DMS53 treated with DMSO at 0.1 percent for 48 hours (cell line): ENCODE data around the gene TAS2R9.
"Not testable (repeated sequence)": the region's sequence is repeated elsewhere in the genome, so short reads cannot be mapped to it uniquely, and the experiment has no call there.

ENCODE experiments used
- DNase-seq: peaks from one replicate; lab custom pipeline; 2025; ENCODE audit not compliant: unreplicated experiment; lab: John Stamatoyannopoulos, UW

The TAS2R9 gene, protein sequence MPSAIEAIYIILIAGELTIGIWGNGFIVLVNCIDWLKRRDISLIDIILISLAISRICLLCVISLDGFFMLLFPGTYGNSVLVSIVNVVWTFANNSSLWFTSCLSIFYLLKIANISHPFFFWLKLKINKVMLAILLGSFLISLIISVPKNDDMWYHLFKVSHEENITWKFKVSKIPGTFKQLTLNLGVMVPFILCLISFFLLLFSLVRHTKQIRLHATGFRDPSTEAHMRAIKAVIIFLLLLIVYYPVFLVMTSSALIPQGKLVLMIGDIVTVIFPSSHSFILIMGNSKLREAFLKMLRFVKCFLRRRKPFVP

GRCh38 chr12:10810068-10810467 is at the start of gene TAS2R9:
TSS of gene TAS2R9 (minus strand) at chr12:10810168. CDS start at chr12:10810075, 93 bp downstream.
- no peak for DNase-seq

- no peak for DNase-seq
These were observed 45.8 kb upstream of the TAS2R9 start for GRCh38 chr12:10855807-10856206.

- no peak for DNase-seq
These were observed 43.8 kb upstream of the TAS2R9 start for GRCh38 chr12:10853776-10854175.

DNA sequence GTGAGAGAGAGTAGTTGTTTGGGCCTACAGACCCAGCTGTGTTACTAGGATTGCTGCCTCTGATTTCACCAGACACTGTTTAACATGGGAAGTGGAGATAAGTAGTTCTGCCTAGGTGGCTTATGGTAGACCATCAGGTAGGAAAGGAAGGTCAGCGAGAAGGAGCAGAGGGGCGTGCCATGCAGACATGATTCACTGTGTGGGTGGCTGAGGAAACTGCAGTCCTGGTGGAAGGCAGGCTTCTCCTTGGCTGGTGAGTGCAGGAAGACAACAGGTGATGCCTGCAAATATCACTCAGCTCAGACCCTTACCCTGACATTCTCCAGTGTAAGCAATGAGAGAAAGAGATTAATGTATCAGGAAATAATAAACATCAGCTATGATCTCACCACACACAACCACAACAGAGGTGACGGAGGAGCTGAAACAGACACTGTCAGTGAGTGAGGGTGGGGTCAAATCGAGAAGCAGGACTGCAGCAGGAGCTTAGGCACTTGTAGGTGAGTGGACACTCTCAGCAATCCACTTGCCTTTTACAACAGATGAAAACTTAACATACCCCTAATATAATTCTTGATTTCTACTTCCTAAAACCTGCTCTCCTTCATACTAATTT is 41.4 kb upstream of the TAS2R9 start:
- no peak for DNase-seq

DNA sequence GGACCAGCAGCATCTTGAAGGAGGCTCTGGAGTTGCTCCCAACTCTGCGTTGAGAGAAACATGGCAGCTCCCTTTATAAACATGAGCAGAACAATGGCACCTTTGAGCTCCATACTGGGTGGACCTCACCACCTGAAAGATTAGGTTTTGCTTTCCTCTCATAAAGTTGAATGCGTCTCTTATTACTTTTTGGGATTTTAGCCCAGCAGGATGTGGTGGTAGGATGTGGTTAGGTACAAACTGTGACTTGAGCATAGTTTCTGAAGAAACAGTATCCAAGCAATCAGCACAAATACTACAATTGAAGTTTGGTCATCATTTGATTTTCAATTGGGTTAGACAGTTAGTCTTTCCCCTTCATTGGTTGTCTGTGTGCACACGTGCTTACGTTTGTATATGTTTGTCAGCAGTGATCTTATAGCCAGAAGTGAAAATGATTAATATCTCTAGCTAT is 39.5 kb upstream of the TAS2R9 start, which contains the start of gene PRR4:
Gene PRR4 (minus strand): TSS at position 51 of the 454 bp plus-strand sequence. CDS start 38 bp downstream, at position 13.
- DNase-seq = no peak

DNA sequence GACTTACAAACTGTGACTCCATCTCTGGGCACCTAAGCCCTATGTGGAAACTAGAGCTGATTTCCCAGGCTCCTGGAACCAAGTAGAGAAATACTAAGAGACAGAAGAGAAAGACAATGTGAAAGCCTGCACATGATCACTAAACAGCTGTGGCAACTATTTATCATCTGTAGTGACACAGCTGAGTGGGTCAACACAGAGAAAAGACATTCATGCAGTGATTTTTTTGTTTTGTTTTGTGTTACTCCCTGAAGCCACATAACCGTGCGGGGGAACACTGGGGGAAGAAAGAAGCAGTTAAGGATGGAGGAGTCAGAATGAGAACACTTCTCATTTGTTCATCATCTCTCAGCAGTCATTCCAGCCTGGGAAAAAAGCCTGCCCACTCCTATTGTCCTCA is 37.8 kb upstream of the TAS2R9 start:
- no peak for DNase-seq

DNA sequence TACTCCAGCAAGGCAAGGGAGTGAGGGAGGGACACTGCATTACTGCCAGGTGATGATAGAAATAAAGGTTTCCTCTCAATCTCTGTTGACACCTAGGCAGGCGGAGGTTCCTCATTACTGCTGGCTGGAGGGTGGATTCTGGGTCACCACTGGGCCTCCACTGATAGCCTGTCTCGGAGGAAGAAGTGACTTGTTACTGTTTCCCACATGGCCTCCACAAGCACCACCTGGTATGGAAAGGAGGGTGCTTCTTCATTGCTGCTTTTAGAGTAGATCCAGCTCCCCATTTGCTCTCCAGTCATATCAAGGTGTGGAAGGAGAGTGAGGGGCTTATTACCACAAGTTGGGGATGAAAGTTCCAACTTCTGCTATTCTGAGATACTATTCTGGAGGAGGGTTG is 32.9 kb upstream of the TAS2R9 start:
- no peak for DNase-seq

DNA sequence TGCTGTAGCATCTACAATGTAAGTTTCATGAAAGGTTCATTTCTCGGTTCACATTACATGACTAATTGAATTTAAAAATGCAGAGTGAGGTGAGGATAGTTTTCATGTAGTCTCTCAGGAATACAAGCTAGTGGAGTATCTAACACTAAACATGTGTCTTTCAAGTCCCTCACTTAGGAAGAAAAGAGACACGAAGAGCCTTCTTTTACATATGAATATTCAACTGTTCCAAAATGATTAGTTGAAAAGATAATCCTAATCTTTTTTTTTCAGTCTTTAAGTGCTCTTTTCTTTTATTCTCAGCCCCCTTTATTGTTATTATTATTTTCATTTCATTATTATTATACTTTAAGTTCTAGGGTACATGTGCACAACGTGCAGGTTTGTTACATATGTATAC is 28.5 kb upstream of the TAS2R9 start:
- no peak for DNase-seq

DNA sequence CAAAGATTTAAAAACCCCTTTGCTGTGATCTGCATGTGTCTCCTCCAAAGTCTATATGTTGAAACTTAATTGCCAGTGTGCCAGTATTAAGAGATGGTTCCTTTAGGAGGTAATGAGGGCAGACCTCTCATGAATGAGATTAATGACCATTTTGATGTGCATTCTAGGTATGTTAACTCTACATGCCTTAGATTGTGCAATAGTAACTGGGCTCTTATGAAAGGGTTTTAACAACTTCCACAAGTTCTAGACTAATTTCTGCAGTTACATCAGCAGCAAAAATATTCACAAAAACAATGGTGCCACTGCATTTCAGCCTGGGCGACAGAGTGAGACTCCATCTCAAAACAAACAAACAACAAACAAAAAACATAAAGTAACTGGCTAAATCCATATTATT is 20.0 kb upstream of the TAS2R9 start:
- no peak for DNase-seq

DNA sequence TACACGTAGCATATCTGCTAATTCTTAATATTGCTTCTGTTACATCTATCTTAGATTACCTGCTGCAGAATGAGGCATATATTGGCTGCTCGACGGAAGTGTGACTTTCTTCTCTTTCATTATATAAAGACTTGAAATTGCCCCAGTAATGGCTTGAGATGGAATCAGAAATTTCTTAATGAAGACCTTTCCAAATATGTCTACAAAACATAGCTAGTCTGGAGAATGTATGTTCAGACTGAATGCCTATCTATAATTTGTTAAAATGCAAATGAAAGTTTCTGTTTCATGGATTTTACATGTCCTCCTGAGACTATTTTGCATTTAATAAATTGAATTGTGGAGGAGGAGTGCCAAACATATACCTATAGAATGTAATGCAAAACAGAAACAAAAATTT is 16.3 kb upstream of the TAS2R9 start, which contains the start of gene TAS2R10:
Gene TAS2R10 (minus strand): TSS at position 101 of the 400 bp plus-strand sequence. CDS start 89 bp downstream, at position 12.
- DNase-seq = no peak

DNA sequence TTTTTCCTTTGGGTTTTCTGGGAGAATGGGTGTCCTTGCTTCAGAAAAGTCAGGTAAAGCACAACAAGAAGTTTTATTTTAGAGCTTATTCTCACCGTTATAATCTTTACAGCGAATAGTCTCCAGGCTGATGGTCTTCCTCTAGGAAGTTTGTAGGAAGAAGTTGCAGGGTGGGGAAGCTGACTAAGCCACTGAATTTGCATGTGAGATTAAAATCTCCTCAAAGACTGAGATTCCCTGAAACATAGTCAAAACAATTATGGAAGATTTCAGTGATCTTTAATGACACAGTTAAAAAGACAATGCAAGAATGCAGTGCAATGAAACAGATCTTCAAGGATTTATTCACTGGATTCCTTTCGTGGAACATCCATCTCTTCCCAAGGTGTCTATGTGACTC is 15.0 kb upstream of the TAS2R9 start:
- DNase-seq = no peak

GRCh38 chr12:10811883-10812536 is 2.0 kb upstream of the TAS2R9 start:
- no peak for DNase-seq

DNA sequence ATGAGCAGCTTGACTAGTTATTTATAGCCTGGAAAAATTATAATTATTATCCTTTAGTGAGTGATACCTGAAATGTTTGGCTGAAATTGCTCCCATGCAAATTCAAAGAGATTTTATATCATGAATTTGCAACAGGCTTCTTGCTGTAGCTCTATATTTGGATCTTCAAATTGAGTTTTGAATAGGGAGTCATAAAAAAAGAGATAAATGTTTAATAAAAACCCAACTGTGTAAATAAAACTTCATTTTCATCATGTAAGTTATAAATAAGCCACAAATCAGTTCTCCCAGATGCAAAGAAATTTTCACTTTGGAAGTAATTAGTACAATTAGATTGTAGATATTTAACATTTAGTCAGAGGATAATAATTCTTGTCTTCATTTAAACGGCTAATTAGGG is 2.8 kb downstream of the TAS2R9 start, which contains the start of gene TAS2R8:
Gene TAS2R8 (minus strand): TSS at position 101 of the 400 bp plus-strand sequence. CDS start 306 bp downstream, outside the sequence.
- no peak for DNase-seq

GRCh38 chr12:10802587-10802986 is 7.4 kb downstream of the TAS2R9 start, which contains the start of gene TAS2R7:
TSS of gene TAS2R7 (minus strand) at chr12:10802627. CDS start at chr12:10802570, 57 bp downstream.
- no peak for DNase-seq

DNA sequence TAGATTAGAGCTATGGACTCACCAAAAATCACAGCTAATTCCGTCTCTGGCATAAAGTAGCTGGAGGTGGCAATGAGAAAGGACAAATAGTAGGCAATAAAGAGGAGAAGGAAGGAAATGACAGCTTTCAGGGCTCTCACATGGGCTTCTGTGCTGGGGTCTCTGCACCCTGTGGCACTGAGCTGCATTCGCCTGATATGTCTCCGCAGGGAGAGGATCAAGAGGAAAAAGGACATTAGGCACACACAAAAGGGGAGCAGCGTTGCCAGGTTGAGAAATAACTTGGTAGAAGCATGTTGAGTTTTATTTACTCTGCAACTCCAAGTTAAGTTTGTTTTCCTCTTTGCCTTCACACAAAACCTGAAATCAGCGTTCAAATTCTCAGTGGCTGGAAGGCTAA is 8.2 kb downstream of the TAS2R9 start:
- DNase-seq = no peak

DNA sequence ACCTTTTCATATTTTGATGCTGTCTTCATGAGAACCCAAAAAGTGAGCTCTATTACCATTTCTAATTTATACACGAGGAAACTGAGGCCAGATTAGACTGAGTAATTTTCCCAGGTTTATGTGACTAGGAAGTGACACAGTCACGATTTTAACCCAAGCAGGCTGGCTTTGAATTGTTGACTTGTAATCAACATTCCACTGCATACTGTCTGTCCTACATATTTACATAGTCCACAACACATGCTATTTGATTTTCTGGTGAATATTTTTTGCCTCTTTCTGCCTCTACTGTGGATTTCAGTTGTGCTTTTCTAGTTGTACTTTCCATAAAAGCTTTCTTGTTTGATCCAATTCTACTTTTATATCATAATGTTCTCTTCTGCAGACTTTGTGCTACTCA is 15.7 kb downstream of the TAS2R9 start:
- no peak for DNase-seq

- not testable (repeated sequence) for DNase-seq
These were observed 18.2 kb downstream of the TAS2R9 start for GRCh38 chr12:10791769-10792168.

DNA sequence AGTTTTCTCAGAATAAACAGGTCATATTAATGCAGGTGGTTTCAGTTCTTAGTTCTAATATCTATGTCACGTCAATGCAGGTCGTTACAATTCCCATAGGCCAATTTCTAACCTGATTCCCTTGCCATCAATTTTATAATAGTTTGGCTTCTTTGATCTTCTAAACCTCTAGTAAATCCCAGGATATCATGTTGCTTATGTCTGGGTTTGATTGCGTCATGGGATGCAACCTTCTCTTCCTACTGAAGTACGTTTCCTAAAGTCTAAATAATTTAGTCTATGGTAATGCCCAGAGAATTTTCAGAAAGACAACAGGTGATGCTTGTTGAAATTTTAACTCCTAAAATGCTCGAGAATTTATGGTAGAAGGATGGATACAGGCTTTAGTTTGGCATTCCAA is 26.7 kb downstream of the TAS2R9 start:
- no peak for DNase-seq

- DNase-seq = no peak
These were observed 30.9 kb downstream of the TAS2R9 start for GRCh38 chr12:10779103-10779502.

DNA sequence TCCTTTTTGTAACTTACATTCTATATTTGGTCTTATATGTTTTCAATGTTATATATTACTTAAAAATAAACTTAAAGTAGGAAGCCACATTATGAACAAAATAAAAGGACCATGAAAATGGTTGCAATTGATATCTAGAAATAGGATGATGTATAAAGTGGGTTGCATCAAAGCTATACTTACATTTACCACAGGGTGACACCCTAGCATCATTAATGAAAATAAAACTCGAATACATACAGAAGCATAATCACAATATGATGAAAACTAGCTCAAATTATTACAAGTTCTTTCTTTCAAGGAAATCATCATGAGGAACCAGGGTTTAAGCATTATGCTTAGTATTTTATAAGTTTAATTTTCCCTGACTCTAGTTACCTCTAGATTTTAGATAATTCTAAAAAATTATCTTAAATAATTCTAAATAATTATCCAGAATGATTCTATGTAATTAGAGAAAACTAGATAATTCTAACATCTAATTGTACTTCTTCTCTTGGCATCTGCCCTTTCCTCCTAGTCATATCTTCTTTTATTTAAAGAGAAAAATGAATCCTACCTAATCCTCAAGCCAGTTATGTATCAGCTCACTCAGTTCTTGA is 38.7 kb downstream of the TAS2R9 start:
- peak; percentile 73 for DNase-seq

- no peak for DNase-seq
These were observed 50.3 kb downstream of the TAS2R9 start for GRCh38 chr12:10759657-10760056.
